GM18873 (cell line): Measurements from ENCODE around the gene DENND1A.

Experiments
- ATAC-seq: cut with Tn5 transposase; IDR thresholded peaks from one replicate; pipeline ENCODE4 v1.9.1; 2021; ENCODE audit warnings: mild to moderate bottlenecking, moderate library complexity, moderate number of reproducible peaks; ENCODE audit not compliant: unreplicated experiment, low FRiP score

DENND1A gene

DNA sequence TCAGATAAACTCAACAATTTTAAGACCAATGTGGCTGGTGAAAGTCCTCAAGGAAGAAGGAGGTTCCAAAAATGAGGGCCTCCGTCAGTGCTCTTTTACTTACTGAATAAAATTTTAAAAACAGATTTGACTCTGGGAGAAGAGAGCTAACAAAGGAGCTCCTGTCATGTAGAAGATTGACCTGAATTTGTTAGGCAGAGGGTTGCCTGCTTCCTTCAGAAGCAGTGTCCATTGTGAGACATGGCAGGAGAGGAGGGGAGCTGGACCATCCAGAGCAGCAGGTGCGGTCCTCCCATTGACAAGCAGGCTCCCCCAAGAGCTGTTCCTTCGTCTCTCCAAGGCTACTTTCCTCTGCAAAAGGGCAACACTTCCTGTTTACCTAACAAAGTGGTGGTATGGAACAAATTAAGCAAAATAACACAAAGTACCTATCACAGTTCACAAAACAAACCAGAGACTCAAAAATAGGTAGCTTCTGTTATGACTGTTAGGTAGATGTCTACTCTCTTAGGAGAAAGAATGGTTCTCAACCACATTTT is 238.1 kb downstream of the DENND1A start:
- ATAC-seq, result no peak

DNA sequence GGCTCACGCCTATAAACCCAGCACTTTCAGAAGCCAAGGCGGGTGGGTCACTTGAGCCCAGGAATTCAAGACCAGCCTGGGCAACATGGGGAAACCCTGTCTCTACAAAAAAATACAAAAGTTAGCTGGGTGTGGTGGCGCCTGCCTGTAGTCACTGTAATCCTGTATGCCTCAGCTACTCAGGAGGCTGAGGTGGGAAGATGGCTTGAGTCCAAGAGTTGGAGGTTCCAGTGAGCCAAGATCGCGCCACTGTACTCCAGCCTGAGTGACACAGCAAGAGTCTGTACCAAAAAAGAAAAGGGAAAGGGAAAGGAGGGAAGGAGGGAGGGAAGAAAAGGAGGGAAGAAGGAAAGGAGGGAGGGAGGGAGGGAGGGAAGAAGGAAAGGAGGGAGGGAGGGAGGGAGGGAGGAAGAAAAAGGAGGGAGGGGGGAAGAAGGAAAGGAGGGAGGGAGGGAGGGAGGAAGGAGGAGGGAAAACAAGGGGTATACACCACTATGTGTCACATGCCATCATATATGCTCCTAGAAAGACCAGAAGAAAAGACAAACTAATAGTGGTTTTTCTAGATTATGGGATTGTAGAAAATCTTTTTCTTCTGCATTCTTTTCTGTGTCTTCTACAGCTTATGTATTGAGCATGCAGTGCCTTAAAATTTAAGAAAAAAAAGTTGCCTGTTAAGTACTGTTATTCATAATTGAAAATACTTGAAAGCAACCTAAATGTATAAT is 240.1 kb downstream of the DENND1A start:
- no peak for ATAC-seq

DNA sequence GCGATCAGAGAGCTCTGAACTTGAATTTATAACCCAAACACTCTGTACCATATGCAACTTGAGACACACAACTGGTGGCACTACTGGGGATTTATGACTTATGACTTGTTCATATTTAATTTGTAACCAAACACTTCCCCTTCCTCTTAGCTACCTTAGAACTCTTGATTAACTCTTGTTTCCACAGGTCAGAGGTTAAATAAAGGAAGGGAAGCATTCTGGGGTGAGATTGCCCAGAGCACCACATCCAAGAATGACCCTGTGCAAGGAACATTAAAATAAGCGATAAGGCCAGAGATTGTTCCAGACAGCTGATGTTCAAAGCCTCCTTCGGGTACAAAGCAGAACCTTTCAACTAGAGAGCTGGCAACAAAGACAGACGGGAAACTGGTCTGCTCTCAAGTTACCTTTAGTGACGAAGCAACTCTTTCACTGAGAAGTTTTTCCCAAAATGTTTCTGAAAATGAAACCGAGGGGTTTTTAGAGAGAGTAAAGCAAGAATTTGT is 242.6 kb downstream of the DENND1A start:
- ATAC-seq, result no peak

DNA sequence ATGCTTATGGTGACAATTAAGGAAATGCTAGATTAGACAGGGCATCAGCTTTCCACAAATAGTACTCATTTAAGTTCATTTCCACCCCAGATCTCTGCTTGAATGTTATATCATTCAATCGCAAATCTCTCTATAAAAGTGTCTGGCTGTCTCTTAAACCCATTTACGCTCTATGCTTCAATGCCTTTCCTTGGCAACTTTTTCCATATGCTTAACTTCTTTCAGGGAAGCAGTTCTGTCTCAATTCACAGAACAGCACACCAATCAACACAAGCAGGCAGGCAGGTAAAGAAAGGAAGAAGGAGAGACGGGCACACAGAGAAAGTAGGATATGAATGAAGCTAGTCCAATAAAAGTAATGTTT is 243.1 kb downstream of the DENND1A start:
- ATAC-seq, result no peak

DNA sequence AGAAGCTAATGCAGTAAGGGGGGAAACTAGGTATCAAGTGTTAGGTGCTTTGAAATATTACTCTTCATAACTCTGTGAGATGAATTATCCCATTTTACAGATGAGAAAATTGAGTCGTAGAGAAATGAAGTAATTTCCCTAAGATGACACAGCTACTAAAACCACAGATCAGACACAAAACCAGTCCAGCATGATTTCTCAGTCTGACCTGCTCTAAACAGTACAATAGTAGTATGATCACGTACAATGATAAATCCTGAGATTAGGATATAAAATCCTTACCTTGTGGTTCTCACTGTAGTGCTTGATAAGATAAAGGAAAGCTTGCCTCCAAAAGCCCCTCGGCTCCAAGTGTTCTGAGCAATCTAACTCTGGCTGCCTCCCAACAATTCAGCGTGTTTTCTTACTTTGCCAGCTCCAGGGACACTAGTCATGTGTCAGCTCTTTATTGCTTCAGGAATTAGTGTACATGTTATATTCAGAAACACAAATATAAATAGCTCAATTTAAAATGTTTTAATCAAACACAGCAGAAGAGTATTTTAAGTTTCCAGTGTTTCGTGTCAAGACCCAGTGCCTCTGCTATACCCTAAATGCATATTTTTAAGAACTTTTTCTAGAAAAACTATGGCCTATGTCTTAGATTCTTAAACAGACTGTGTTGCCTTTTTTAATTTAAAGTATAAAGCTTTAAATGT is 243.6 kb downstream of the DENND1A start:
- ATAC-seq, result no peak

DNA sequence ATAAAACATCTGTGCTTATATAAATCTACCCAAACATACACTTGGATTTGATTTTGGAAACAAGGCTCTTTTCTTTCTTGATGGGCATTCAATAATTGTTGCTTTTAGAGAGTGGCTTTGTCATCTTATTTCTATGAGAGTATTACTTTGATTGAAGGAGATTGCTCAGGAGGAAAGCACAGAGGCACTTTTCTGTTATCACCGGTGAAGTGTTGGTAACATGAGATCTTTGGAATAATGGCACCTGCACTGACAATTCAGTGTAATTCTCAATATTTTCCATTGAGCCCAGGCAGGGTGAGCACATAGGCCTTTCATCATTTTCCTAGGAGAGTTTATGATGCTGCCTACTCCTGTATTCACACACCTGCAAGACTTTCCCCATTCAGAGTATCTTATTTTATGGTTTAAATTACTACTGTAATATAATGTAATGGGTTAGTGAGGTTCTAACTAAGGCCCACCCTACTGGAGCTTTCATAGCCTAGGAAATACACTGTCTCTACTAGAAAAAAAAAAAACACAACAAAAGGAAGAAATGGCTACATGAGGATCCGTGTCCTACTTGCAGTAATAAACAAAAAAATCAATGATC is 244.3 kb downstream of the DENND1A start:
- no peak for ATAC-seq

DNA sequence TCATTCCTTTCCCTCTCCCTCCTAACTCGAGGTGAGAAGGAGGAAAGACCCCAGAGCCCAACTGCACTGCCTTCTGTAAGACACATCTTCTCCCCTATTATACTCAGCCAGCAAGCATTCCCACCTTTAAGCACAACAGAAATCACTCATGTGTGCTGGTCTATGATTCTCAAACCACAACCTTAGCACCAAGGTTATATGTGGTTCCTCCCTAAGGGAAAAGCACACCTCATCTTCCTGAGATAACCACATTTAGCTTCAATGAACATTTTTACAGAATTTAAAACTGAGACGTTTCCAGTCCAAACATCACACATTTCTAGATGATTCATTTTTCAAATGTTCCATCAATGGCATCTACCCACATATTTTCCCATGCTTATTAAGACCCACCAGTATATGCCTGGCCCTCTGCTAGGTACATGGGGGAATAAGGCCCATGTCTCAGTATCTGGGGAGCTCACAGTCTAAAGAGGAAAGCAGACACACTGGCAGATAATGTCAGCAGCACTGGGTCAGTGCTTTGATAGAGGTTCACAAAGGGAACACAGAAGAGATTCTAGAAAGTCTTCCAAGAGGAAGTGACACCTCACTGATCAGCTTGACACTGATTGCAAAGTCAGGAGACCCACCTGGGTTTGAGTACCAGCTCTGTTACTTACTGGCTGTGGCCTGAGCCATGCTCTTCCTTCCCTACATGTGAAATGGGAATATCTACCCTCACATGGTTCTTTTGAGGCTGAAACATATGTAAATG is 245.4 kb downstream of the DENND1A start:
- no peak for ATAC-seq

DNA sequence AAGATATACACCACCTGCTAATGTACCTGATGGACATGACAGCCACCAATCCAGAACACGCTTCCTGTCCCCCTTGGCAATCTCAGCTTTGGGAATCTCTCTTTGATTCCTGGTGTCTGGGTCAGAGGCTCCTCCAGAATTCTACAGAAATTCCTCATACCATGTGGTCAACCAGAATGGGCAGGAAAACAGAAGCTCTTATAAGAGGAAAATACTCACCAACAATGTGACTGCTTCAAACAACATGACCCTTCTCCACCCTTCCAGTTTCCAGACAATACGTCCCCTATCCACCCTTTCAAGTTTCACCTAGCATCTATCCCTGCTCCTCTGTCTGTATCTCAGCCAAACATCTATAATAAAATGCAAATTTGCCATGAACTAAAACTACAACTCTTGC is 247.2 kb downstream of the DENND1A start:
- ATAC-seq, result no peak

DNA sequence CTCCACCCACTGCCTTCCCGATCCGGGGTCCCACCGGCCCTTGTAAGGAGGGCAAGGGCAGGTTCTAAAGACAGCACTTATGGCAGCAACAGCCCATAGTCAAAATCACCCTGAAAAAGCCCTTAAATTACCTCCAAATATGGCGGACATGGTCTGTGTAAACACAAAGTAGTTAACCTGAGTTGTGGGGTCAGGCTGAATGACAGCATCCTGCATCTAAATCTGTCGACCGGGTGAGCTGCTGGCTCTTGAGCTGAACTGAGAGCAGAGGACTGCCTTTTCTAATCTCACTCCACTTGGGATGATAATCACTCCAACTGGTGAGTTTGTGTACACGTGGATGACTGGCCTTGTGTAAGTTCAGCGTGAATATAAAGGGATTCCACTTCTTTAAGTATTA is 249.6 kb downstream of the DENND1A start:
- no peak for ATAC-seq

DNA sequence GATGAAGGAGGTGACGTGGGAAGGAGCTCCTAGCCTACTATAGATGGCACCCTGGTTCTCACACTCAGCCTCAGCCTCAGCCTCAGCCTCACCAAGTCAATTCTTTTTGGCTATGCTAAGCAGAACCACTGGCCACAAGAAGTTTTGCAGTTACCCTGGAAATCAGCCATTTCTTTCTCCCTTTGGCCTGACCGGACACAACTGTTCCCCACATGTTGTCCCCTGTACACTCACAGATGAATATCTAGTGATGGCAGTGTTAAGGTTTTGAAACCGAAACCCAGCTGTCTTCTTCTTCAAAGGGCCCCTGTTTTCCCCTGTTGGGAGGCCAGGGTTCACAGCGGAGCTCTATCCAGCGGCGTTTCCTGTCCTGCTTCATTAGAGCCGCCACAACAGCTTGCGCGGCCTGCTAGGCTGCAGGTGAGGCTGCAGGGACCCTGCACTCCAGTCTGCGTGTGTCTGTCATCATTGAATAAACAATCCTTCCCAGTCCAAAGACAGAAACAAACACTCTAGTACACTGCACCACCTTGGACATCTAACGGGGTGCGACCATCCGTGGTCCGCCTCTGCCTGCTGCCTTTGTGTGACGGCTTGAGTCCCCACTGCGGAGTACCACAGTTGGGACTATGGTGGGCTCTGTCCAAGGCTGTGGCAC is 250.5 kb downstream of the DENND1A start:
- peak; percentile 86 for ATAC-seq

DNA sequence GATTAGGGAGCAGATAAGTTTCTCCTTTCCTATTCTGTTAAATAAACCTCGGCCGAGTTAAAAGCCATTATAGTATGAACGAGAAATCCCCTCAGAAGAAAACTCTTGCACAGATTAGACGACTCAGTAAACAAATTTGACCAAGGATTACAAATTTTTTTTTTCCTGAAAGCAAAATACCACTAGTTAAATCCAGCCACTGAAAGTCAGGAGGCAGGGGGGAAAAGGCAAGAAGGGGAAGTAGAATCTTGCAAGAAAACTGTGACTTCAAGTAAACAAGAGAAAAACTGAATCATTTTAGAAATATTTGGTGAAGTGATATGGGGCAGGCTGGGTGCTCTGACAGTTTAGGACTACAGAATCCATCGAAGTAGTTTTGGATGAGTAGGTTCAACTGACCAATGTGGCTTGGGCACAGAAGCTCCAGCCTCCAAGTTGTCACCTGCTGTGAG is 251.0 kb downstream of the DENND1A start:
- no peak for ATAC-seq

DNA sequence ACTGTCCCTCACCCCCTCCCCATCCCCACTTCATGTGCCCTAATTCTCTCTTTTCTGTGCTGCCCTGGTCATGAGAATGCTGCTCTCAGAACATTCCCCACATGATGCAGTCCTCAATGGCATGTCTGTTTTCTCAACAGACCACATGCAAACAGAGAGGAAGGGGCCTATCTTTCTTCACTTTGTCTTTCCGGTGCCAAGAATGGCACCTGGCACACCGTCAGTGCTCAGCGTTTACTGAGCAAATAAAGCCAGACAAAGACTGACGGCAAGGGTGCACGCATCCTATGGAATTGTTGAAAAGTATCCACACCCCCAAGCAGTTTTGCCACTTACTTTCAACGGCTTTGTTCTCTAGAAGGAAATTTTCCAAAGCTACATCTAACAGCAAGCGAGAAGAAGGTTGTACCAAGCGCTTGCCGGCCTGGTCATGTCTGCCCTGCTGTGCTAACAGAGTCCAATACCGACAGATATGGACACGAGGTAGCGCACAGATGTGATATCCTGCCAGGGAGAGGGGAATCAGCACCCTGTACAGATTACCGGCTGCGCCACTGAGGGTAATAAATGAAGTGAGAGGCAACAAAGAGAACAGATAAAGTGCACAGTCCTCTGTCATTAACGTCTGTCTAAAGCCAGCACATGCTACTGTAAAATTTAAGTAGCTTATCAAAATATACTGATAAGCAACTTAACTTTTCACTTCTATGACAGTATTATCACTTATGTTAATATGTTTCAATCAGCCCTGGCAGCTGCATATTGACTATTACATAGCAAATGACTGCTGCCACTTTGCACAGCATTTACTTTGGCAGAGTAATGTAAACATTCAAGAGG is 251.7 kb downstream of the DENND1A start:
- no peak for ATAC-seq

DNA sequence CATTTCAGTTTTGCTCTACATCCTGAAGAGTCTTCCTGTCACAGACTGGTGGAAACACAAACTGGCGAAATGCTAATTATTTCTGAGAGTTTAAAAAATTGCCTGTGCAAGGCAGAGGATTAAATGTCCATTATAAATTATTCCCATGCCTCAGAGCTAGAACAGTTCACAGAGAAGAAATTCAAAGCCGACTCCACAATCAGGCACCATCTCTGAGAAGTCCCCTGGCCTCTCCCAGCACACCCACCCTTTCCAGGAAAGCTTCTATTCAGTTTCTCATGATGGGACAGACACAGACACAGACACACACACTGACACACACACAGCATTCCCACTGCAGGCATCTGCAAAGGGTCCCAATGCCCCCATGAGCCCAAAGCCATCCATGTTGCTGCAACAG is 253.1 kb downstream of the DENND1A start:
- no peak for ATAC-seq

DNA sequence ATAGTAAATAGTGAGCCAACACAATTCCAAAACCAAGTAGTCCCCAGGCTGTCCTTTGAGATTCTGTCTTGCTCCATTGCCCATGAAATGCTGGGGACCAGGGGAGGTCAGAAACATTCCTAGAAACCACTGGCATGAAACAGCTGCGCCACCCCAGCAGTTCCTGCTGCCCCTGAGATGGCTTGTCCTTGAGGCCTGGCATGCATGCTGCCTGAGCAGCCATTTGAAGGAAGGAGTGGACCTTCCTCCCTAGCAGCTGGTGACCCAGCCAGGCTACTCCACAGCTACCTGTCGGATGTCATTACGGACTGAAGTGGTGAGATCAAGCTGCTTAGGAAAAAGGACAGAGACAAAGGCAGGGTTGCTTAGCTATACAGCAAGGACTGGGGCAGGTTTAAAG is 260.6 kb downstream of the DENND1A start:
- no peak for ATAC-seq

DNA sequence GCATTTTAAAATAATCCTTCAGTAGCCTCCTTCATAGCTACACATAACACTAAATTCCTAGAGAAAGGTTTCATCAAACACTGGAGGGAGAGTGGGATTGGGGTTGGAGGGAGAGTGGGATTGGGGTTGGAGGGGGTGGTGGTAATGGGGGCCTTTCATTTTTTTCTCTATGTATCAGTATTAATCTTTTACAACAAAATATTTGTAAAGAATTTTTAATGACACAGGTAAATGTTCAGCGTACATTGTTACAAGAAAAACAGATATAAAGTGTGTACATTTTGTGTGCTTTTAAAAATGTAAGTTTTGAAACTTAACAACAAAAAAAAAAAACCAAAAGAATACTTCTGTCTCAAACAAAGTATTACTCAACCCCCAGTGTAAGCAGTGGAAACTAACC is 266.4 kb downstream of the DENND1A start:
- ATAC-seq, result no peak

DNA sequence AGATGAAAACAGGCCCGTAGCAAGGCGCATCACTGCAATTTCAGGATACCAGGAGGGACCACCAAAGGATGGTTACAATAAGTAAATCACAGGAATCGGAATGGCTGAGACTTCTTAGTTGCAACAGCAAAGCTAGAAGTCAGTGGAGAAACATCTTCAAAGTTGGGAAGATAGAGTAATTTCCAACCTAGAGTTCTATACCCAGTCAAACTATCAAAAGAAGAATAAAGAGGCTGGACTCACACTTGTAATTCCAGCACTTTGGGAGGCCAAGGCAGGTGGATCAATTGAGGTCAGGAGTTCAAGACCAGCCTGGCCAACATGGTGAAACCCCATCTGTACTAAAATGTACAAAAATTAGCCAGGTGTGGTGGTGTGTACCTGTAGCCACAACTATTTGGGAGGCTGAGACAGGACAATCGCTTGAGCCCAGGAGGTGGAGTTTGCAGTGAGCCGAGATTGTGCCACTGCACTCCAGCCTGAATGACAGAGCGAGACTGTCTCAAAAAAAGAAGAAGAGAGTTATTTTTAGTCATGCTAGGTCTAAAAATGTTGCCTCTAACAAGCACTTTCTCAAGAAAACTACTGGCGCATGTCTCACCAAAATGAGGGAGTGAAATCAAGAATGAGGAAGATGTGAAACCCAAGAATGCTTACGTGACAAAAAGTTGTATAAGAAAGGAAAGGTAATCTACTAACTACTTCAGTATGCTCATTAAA is 267.7 kb downstream of the DENND1A start:
- no peak for ATAC-seq

DNA sequence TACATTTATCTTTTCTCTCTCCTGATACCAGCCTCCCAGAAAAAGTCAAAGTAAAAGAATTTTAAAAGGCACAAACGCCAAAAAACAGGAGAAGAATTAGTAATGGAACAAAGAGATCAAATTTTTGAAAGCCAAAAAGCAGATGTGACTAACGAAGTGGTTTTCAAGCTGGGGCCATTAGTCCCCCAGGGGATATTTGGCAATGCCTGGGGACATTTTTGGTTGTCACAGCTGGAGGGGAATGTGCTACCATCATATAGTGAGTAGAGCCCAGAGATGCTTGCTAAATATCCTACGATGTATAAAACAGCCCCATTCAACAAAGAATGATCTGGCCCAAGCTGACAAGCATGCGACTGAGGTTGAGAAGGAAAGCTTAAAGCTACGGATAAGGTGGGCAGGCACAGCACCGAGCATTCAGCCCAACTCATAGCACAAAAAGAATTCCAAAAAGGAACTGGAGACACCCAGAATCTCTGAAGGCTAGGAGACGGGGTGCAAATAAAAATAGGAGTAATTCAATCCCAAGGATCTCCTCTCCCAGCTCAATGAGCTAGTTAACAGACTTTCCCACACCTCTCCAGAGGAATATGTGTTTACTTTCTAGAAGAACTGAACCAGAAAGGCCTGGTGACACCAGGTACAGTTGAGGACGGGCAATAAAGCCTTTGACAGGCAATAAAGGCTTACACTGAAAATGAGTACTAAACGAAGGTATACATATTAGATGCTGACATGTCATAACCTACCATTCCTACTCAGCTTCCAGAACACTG is 269.0 kb downstream of the DENND1A start:
- ATAC-seq, result no peak

DNA sequence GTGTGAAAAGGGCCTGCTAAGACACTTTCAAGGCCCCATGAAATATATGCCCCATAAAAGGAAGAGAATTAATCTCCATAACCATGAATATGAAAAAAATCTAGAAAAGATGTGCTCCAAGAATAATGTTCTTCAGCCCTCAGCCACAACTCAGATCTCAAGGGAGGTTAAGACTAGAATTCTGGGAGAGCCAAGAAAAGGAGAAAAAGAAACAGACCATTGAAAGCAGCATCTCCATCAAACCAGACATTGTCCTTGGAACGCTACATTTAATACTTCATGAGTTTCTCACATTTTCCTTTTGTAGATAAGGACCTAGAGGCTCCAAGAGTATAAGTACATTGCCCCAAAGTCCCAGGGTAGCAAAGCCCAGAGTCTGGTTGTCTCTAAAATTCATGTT is 270.6 kb downstream of the DENND1A start:
- no peak for ATAC-seq
